HS-27A (cell line): ENCODE measurements around the gene TXNDC15.
"Not testable (repeated sequence)": the region's sequence is repeated elsewhere in the genome, so short reads cannot be mapped to it uniquely, and the experiment has no call there.

Experiments
- DNase-seq: peaks from one replicate; pipeline ENCODE4 v3.0.0-alpha.2; 2012; ENCODE audit warnings: low read depth, missing footprints

TXNDC15 gene

GRCh38 chr5:134877159-134877558 is 3.0 kb downstream of the TXNDC15 start:
- DNase-seq, result no peak

- no peak for DNase-seq
These were observed 4.2 kb downstream of the TXNDC15 start for GRCh38 chr5:134878403-134878802.

DNA sequence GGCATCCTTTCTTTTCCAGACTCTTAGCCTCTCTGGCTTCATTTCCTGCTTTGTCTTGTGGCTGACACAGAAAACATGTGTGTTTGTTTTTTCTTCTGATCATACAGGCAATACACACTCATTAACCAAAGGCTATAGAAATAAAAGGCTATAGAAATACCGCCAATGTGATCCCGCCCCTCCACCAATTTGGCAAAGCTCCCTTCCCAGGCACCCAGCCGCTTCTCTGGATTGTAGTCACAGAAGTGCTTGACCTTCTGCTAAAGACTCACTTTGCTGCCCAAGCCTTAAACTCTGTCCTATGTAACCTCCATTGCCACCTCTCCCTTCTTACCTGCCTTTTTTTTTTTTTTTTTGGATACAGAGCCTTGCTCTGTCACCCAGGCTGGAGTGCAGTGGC is 5.3 kb downstream of the TXNDC15 start:
- no peak for DNase-seq

DNA sequence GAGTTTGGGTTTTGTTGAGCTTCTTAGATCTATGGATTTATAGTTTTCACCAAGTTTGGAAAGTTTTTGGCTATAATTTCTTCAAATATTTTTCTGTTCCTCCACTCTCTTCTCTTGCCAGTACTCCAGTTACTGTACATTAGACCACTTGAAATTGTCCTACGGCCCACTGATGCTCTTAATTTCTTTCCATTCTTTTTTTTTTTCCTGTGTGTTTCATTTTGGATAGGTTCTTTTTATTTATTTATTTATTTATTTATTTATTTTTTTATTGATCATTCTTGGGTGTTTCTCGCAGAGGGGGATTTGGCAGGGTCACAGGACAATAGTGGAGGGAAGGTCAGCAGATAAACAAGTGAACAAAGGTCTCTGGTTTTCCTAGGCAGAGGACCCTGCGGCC is 6.8 kb downstream of the TXNDC15 start:
- not testable (repeated sequence) for DNase-seq

- DNase-seq, result not testable (repeated sequence)
These were observed 7.5 kb downstream of the TXNDC15 start for GRCh38 chr5:134881711-134882110.

- no peak for DNase-seq
These were observed 13.5 kb downstream of the TXNDC15 start for GRCh38 chr5:134887593-134888159.

- no peak for DNase-seq
These were observed 15.2 kb downstream of the TXNDC15 start for GRCh38 chr5:134889335-134889734.

- DNase-seq, result no peak
These were observed 17.3 kb downstream of the TXNDC15 start for GRCh38 chr5:134891473-134891872.

- no peak for DNase-seq
These were observed 18.1 kb downstream of the TXNDC15 start for GRCh38 chr5:134892282-134892681.

DNA sequence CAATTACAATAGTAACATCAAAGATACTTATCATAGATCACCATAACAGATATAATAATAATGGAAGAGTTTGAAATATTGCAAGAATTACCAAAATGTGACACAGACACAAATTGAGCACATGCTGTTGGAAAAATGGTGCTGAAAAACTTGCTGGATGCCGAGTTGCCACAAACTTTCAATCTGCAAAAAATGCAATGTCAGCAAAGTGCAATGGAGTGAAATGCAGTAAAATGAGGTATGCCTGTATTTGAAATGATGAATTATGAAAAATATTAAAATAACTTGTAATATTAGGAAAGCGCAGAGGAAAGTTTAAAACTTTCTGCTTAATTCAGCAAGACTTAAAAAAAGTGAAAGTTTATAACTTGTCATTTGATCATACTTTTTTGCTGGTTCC is 18.8 kb downstream of the TXNDC15 start:
- no peak for DNase-seq

DNA sequence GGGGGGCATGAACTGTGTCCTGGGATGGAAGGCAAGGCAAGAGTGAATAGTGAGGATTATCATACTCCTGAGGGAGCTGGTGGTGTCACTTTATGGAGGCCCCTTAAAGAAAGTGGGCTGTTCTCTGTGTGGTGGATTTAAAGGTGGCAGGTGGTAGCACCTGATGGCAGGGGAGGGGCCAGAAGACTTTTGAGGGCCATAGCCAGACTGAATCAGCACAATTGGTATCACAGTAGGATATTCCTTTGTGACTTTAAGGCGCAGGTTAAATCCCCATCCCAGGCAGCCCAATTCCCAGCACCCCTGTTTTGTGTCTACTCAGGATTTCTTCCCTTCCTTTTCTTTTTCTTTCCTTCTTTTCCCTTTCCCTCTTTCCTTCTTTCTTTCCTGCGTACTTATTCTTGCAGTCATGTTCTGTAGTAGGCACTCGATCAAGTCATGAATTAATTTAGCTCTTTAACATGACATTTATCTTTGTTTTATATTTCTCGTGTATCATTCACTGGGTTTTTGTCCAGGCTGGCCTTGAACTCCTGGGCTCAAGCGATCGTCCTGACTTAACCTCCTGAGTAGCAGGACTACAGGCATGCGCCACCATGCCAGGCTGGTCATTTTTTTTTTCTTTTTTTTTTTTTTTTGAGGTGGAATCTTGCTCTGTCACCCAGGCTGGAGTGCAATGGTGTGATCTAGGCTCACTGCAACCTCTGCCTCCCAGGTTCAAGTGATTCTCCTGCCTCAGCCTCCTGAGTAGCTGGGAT is 19.8 kb downstream of the TXNDC15 start:
- DNase-seq, result no peak

- DNase-seq, result no peak
These were observed 28.1 kb downstream of the TXNDC15 start for GRCh38 chr5:134902071-134902801.

DNA sequence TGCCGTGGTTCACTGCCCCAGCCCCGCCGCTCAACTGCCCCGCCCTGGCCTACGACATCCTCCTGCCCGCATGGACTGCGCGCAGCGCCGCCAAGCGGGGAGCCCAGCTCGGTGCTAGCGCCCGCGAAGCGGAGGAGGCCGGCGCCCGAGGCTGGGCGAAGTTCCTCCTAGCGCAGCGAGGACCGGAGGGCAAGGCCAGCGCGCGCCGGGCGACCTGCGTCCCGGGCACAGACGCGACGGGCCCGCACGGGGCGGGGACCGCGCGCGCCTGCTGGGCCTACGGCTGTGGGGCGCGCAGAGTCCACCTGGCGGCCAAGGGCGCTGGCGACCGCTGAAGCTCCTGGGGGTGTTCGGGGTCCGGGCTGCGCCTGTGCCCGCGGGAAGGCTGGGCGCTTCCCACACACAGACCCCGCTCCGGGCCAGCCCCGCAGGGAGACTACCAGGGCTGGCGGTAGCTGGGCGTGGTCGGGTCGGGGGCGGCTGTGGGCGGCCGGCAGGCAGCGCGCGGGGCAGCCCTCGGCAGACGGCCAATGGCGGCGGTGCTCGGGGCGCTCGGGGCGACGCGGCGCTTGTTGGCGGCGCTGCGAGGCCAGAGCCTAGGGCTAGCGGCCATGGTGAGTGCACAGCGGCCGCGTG is 30.6 kb downstream of the TXNDC15 start, which contains the start of gene PCBD2:
Gene PCBD2 (plus strand): TSS at position 522 of the 636 bp plus-strand sequence. CDS start 9 bp downstream, at position 531.
- peak; percentile 51 for DNase-seq

DNA sequence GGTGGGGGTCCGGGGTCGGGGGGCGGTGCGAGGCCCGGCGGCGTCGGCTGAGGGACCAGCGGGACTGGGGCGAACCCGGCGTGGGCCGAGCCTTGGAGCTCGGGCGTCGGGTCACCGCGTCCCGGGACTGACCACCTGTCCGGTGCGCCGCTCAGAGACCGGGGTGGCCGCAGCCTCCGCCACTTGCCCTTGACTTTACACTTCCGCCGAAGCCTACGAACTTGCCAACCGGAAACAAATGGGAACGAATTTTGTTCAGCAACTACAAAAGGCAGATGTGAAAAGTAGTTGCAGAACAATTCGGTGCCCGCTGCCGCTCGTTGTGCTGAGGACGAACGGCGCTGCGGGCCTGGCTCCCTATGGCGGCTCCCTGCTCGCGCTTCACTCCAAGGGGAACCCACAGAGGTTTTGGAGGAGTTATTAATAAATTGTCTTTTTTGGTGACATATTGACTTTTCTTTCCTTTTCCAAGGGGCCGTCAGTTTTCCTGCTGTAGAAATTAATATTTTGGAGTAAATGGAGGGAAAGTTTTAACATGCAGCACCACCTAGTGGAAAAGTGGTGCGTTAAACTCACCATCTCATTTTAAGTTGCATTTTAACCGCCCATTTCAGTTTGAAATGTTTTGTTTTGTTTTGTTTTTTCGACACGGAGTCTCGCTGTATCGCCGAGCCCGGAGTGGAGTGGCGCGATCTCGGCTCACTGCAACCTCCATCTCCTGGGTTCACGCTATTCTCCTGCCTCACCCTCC is 31.2 kb downstream of the TXNDC15 start:
- peak; percentile 24 for DNase-seq

- DNase-seq, result no peak
These were observed 32.6 kb downstream of the TXNDC15 start for GRCh38 chr5:134906811-134907210.

GRCh38 chr5:134910752-134911151 is 36.6 kb downstream of the TXNDC15 start:
- not testable (repeated sequence) for DNase-seq

- no peak for DNase-seq
These were observed 37.4 kb downstream of the TXNDC15 start for GRCh38 chr5:134911285-134912206.

DNA sequence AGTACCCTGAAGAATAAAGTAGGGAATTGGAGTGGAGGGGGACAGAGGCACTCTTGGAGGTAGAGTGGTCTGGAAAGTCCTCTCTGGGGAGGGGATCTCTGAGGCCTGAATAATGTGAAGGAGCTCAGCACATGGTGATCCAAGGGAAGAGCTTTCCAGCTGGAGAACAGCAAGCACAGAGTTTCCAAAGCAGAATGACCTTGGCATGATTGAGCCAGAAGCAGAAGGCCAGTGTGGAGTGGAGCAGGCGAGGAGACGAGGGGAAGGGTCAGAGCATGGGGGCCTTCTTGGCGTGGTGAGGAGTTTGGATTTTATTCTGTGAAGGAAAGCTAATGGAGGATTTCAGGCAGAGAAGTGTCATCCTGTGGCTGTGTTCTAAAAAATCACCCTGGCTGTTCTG is 39.1 kb downstream of the TXNDC15 start:
- DNase-seq, result no peak

- no peak for DNase-seq
These were observed 39.6 kb downstream of the TXNDC15 start for GRCh38 chr5:134913795-134914194.

DNA sequence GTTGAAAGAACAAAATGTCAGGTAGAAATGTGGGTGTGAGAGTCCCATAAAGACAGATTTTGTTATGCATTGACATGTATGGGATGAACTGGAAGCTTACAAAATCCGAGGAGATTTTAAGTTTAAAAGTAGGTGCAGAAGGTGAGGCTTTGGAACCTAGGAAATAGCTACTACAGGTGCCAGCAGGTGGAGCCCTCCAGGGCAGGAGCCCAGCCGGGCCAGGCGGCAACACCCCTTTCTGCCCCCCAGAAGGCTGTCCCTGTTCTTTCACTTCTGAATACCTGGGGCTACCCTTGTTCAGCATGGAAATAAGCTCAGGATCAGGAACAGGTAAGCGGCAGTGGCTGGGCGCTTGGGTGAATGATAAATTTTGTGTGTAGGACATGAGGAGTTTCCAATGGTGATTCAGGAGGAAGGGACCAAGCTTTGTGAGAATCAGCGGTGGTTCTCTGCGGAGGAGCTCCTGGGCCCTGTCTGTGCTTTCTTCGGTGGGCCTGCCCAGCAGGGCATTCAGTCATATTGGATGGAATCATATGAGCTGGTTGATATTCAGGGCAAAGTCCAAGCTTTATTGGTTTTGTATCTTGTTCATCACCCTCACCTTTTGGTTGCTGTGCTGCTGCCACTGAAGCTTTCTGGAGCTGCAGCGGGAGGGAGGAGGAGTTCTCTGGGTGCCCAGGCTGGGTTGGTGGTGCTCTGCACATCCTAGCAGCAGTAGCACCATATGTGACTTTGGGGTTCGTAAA is 43.1 kb downstream of the TXNDC15 start:
- no peak for DNase-seq
